Osteoblast (primary cell): ENCODE data around the gene JADE2. TPM values are rescaled to one million over a fixed set of nuclear protein-coding genes. Genes with fewer than 3 reads are reported as not detected.
"Not testable (repeated sequence)": the region's sequence is repeated elsewhere in the genome, so short reads cannot be mapped to it uniquely, and the experiment has no call there.

Experiments used
- DNase-seq: peaks from one replicate; pipeline ENCODE4 v3.0.0; 2011; ENCODE audit warnings: low spot score, mixed read lengths; ENCODE audit not compliant: insufficient read length; ENCODE audit errors: missing footprints
- H2AFZ ChIP-seq: 2 replicates; pipeline ENCODE4 v1.6.0; 2011; ENCODE audit warnings: mild to moderate bottlenecking, low read length
- H3K27ac ChIP-seq: 2 replicates; pipeline ENCODE4 v1.5.1; 2011; ENCODE audit warnings: mild to moderate bottlenecking, low read depth, low read length, moderate library complexity
- H3K27me3 ChIP-seq: 2 replicates; pipeline ENCODE4 v1.6.0; 2012; ENCODE audit warnings: mild to moderate bottlenecking, control low read depth, inconsistent platforms, low read length, moderate library complexity; ENCODE audit not compliant: insufficient read depth
- H3K36me3 ChIP-seq: 2 replicates; pipeline ENCODE4 v1.5.1; 2011; ENCODE audit warnings: mild to moderate bottlenecking, low read length, control low read depth, moderate library complexity; ENCODE audit not compliant: insufficient read depth
- H3K4me1 ChIP-seq: 2 replicates; pipeline ENCODE4 v1.5.1; 2011; ENCODE audit warnings: mild to moderate bottlenecking, low read length, control low read depth, moderate library complexity; ENCODE audit not compliant: insufficient read depth
- H3K4me2 ChIP-seq: 2 replicates; pipeline ENCODE4 v1.6.0; 2011; ENCODE audit warnings: mild to moderate bottlenecking, low read length; ENCODE audit not compliant: insufficient read depth
- H3K4me3 ChIP-seq: fragments of 200-600 bp; sonication (generic); 3 replicates; pipeline ENCODE4 v1.5.1; 2012; ENCODE audit warnings: mild to moderate bottlenecking, low read length, inconsistent platforms; ENCODE audit not compliant: insufficient read depth
- H3K79me2 ChIP-seq: 2 replicates; pipeline ENCODE4 v1.6.0; 2012; ENCODE audit warnings: mild to moderate bottlenecking, low read length, control low read depth, inconsistent platforms; ENCODE audit not compliant: insufficient read depth
- H3K9me3 ChIP-seq: 2 replicates; pipeline ENCODE4 v1.5.1; 2011; ENCODE audit warnings: low read depth, low read length, control low read depth
- H4K20me1 ChIP-seq: 2 replicates; pipeline ENCODE4 v1.6.0; 2012; ENCODE audit warnings: mild to moderate bottlenecking, low read length, control low read depth; ENCODE audit not compliant: insufficient read depth
- total RNA-seq: library from RNA; depleted of rRNA; stranded (reverse); fragments of >200 nt; gene quantifications from 2 replicates; pipeline ENCODE4 v1.2.3, GENCODE V29; 2012
- TF ChIP-seq, protein P1 (sequence below): IDR thresholded peaks from 2 replicates; pipeline ENCODE4 v1.5.1; 2011; ENCODE audit warnings: mild to moderate bottlenecking, low read depth, low read length, moderate library complexity; ENCODE audit errors: extremely low read depth

The JADE2 gene
- total RNA-seq, 1 donor = 26.8 TPM

DNA sequence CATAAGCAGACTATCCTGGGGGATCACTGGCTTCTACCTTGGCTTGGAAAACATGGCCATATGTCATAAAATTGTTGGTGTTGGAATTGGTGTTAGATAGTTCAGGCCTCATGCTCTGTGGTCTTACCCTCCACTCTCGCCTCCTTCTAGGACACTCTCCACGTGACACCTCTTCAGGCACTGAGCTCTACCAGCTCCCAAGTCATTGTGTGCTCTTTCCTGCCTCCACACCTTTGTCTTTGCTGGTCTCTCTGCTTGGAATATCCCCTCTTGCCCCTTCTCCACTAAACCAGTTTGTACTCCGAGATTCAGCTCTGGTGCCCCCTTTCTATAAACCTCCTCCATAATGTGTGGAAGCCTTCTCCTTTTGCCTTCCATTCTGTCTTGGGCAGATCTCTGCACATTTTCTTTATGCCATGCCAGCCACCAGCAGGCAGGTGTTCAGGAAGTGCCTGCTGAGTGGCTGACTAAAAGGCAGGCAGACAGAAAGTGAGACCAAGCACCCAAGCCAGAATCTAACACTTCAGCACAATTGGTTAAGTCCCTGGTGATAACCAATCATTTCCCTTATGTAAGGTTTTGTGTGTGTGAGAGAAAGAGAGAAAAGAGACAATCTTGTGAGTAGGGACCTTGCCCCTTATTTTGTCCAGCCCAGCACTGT, 69.5 kb downstream of the JADE2 start:
- TF ChIP-seq, protein P1, sequence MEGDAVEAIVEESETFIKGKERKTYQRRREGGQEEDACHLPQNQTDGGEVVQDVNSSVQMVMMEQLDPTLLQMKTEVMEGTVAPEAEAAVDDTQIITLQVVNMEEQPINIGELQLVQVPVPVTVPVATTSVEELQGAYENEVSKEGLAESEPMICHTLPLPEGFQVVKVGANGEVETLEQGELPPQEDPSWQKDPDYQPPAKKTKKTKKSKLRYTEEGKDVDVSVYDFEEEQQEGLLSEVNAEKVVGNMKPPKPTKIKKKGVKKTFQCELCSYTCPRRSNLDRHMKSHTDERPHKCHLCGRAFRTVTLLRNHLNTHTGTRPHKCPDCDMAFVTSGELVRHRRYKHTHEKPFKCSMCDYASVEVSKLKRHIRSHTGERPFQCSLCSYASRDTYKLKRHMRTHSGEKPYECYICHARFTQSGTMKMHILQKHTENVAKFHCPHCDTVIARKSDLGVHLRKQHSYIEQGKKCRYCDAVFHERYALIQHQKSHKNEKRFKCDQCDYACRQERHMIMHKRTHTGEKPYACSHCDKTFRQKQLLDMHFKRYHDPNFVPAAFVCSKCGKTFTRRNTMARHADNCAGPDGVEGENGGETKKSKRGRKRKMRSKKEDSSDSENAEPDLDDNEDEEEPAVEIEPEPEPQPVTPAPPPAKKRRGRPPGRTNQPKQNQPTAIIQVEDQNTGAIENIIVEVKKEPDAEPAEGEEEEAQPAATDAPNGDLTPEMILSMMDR = no peak
- H4K20me1 ChIP-seq = no peaks in the 10 kb centered on the region
- no peak overlapping the region for H3K4me2 ChIP-seq
- H3K36me3 ChIP-seq = no peaks in the 10 kb centered on the region
- H3K79me2 ChIP-seq = no peaks in the 10 kb centered on the region
- no peaks in the 10 kb centered on the region for H3K4me1 ChIP-seq
- no peak for DNase-seq
- H3K9me3 ChIP-seq = no peaks in the 10 kb centered on the region
- no peak overlapping the region for H2AFZ ChIP-seq
- no peaks in the 10 kb centered on the region for H3K27me3 ChIP-seq
- no peak overlapping the region for H3K27ac ChIP-seq
- H3K4me3 ChIP-seq = no peak overlapping the region

DNA sequence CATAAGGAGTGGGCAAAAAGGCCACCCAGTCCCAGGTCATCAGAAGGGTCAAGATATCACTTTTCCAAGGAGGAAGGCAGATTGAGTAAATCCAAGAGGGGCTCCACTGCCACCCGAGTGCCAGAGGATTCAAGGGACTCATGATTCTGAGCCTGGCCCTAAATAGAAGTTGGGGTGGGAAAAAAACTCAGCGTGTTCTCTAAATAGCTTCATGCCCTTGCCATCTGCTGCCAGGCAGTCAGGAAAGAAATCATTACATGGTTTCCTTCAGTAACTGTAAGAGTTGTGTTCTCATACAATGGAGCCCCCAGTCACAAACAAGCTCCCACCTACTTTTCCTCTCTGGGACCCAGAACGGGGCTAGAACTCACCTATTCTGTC, 70.0 kb downstream of the JADE2 start:
- Histone ChIP-seq H3K27ac (no peak overlapping the region), H2AFZ (no peak overlapping the region), H3K79me2 (no peaks in the 10 kb centered on the region), H3K4me2 (no peak overlapping the region), H3K36me3 (no peaks in the 10 kb centered on the region), H3K9me3 (no peaks in the 10 kb centered on the region), H3K4me3 (no peak overlapping the region), H4K20me1 (no peaks in the 10 kb centered on the region), H3K27me3 (no peaks in the 10 kb centered on the region), H3K4me1 (peaks cover under 1% of the 10 kb centered on the region)
- TF ChIP-seq, protein P1 = no peak
- no peak for DNase-seq

DNA sequence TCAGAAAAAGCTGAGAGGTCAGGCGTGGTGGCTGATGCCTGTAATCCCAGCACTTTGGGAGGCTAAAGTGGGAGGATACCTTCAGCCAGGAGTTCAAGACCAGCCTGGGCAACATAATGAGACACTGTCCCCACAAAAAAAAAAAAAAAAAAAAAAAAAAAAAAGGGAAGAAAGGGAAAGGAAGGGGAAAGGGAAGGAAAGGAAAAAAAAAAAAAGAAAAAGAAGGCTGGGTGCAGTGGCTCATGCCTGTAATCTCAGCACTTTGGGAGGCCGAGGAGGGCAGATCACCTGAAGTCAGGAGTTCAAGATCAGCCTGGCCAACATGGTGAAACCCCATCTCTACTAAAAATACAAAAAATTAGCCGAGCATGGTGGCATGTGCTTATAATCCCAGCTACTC, 74.3 kb downstream of the JADE2 start:
- peaks cover 11% of the 10 kb centered on the region for H3K4me1 ChIP-seq
- H2AFZ ChIP-seq, DNase-seq, H3K9me3 ChIP-seq, H4K20me1 ChIP-seq, H3K4me2 ChIP-seq, H3K27me3 ChIP-seq, H3K4me3 ChIP-seq, H3K79me2 ChIP-seq, H3K36me3 ChIP-seq, H3K27ac ChIP-seq: not testable (repeated sequence)

DNA sequence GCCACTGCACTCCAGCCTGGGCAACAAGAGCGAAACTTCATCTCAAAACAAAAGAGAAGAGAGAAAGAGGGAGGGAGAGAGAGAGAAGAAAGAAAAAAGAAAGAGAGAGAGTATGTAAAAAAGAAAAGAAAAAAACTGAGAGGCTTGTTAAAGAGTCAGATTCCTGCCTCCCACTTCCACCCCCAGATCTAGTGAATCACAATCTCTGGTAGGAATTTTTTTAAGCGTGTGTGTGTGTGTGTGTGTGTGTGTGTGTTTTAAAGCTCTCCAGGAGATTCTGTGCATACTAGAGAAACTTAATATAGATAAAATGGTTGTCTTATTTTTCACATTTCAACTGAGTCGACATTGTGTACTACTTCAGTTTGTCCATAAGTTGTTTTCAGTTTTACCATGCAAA, 75.1 kb downstream of the JADE2 start:
- TF ChIP-seq, protein P1 = no peak
- H4K20me1 ChIP-seq = no peaks in the 10 kb centered on the region
- peak overlapping the region; percentile 51 for H3K4me2 ChIP-seq
- H3K4me1 ChIP-seq = peaks cover 11% of the 10 kb centered on the region
- peaks cover 17% of the 10 kb centered on the region for H3K36me3 ChIP-seq
- no peaks in the 10 kb centered on the region for H3K27me3 ChIP-seq
- H3K27ac ChIP-seq = no peak overlapping the region
- no peaks in the 10 kb centered on the region for H3K79me2 ChIP-seq
- no peak overlapping the region for H3K4me3 ChIP-seq
- peak; percentile 77 for DNase-seq
- no peak overlapping the region for H2AFZ ChIP-seq
- no peaks in the 10 kb centered on the region for H3K9me3 ChIP-seq
